H1 (cell line): ENCODE measurements around the gene IL12B. TPM values are rescaled to one million over a fixed set of nuclear protein-coding genes. Genes with fewer than 3 reads are reported as not detected.
"Not testable (repeated sequence)": the region's sequence is repeated elsewhere in the genome, so short reads cannot be mapped to it uniquely, and the experiment has no call there.

Experiments
- CTCF ChIA-PET: fragments of 300-600 bp; sonication (Branson Sonifier 250); formaldehyde crosslinking; loops from one replicate; lab custom pipeline; 2021; ENCODE audit not compliant: partially characterized antibody; lab: Charles Lee
- POLR2A ChIA-PET: fragments of 300-600 bp; sonication (Branson Sonifier 250); formaldehyde crosslinking; loops from one replicate; lab custom pipeline; 2021; ENCODE audit warnings: inconsistent platforms; ENCODE audit not compliant: partially characterized antibody; lab: Charles Lee
- DNase-seq, 2 experiments: peaks; one replicate each; pipeline versions ENCODE4 v3.0.0 to v3.0.0-alpha.2; 2010 to 2022; ENCODE audit warnings: low spot score in 2 of 2, low read depth in 1 of 2, mixed read lengths in 1 of 2
- FAIRE-seq: peaks from 2 replicates; lab custom pipeline; 2011; peaks lifted over from hg19 to GRCh38; lab: Jason Lieb, UNC
- H2AFZ ChIP-seq: 2 replicates; pipeline ENCODE4 v1.8.1; 2012; ENCODE audit warnings: low read length, inconsistent platforms
- H2AK5ac ChIP-seq: 2 replicates; pipeline ENCODE4 v1.6.1; 2013; ENCODE audit warnings: low read depth, low read length
- H2BK120ac ChIP-seq: replicated peaks from 2 replicates; pipeline ENCODE3; 2013; ENCODE audit warnings: low read depth, low read length, inconsistent platforms
- H2BK12ac ChIP-seq: 2 replicates; pipeline ENCODE4 v1.6.1; 2013; ENCODE audit warnings: low read depth, low read length
- H2BK15ac ChIP-seq: 2 replicates; pipeline ENCODE4 v1.6.1; 2013; ENCODE audit warnings: low read length
- H2BK20ac ChIP-seq: 2 replicates; pipeline ENCODE4 v1.6.1; 2013; ENCODE audit warnings: low read length
- H2BK5ac ChIP-seq: 2 replicates; pipeline ENCODE4 v1.6.1; 2013; ENCODE audit warnings: low read depth, low read length
- H3K14ac ChIP-seq: 2 replicates; pipeline ENCODE4 v1.6.1; 2013; ENCODE audit warnings: inconsistent platforms; ENCODE audit not compliant: insufficient read length
- H3K18ac ChIP-seq: 2 replicates; pipeline ENCODE4 v1.6.1; 2013; ENCODE audit warnings: low read length; ENCODE audit errors: extremely low read depth
- H3K23ac ChIP-seq: 2 replicates; pipeline ENCODE4 v1.6.1; 2013; ENCODE audit warnings: inconsistent platforms; ENCODE audit not compliant: insufficient read length
- H3K23me2 ChIP-seq: 2 replicates; pipeline ENCODE4 v1.6.1; 2013; ENCODE audit warnings: low read depth, low read length
- H3K27ac ChIP-seq: 2 replicates; pipeline ENCODE4 v1.6.1; 2011; ENCODE audit warnings: low read depth, low read length, inconsistent platforms
- H3K27me3 ChIP-seq, 4 experiments: replicated peaks in 1 of 4; 1 replicate in 1 of 4; 2 replicates in 3 of 4; pipeline versions ENCODE4 v1.6.1 to v1.8.1; 2011 to 2013; ENCODE audit warnings: low read length in 3 of 4, mild to moderate bottlenecking in 3 of 4, inconsistent platforms in 2 of 4, mixed read lengths in 2 of 4, moderate library complexity in 1 of 4; ENCODE audit not compliant: control insufficient read depth in 3 of 4, insufficient read depth in 3 of 4; ENCODE audit errors: extremely low read depth in 1 of 4
- H3K36me3 ChIP-seq, 4 experiments: 2 replicates each; pipeline versions ENCODE4 v1.6.1 to v1.8.1; 2011 to 2013; ENCODE audit warnings: mild to moderate bottlenecking in 4 of 4, low read length in 3 of 4, moderate library complexity in 2 of 4, control low read depth in 1 of 4, inconsistent platforms in 1 of 4; ENCODE audit not compliant: insufficient read depth in 4 of 4, control insufficient read depth in 2 of 4
- H3K4ac ChIP-seq: replicated peaks from 2 replicates; pipeline ENCODE3; 2013; ENCODE audit warnings: low read length, low read depth, mixed read lengths, inconsistent platforms; ENCODE audit not compliant: insufficient read length
- H3K4me1 ChIP-seq, 4 experiments: replicated peaks in 1 of 4; 1 replicate in 1 of 4; 2 replicates in 3 of 4; pipeline versions ENCODE4 v1.6.1 to v1.8.1; 2011 to 2013; ENCODE audit warnings: low read length in 3 of 4, inconsistent platforms in 2 of 4, mixed read lengths in 1 of 4; ENCODE audit not compliant: insufficient read depth in 4 of 4, control insufficient read depth in 3 of 4
- H3K4me2 ChIP-seq, 2 experiments: 2 replicates each; pipeline versions ENCODE4 v1.6.1 to v1.8.1; 2011 to 2013; ENCODE audit warnings: low read depth in 2 of 2, low read length in 2 of 2, control low read depth in 1 of 2, inconsistent platforms in 1 of 2, mild to moderate bottlenecking in 1 of 2; ENCODE audit not compliant: insufficient read depth in 1 of 2
- H3K4me3 ChIP-seq, 4 experiments: fragments of 200-600, 300-600 bp in 1 of 4; sonication (generic), shearing (Covaris generic), sonication (Bioruptor Twin) in 1 of 4; 2 replicates each; pipeline versions ENCODE4 v1.5.1 to v1.8.1; 2011 to 2016; ENCODE audit warnings: low read length in 4 of 4, low read depth in 3 of 4, control low read depth in 2 of 4, inconsistent platforms in 2 of 4, mild to moderate bottlenecking in 2 of 4, mixed read lengths in 1 of 4, moderate library complexity in 1 of 4; ENCODE audit not compliant: insufficient read depth in 2 of 4; ENCODE audit errors: extremely low read depth in 1 of 4
- H3K56ac ChIP-seq: replicated peaks from 2 replicates; pipeline ENCODE3; 2013; ENCODE audit warnings: low read depth, mild to moderate bottlenecking, mixed read lengths, low read length, inconsistent platforms; ENCODE audit not compliant: insufficient read length
- H3K79me1 ChIP-seq: 2 replicates; pipeline ENCODE4 v1.6.1; 2013; ENCODE audit warnings: low read depth, low read length, control low read depth
- H3K79me2 ChIP-seq, 2 experiments: 2 replicates each; pipeline versions ENCODE4 v1.6.1 to v1.8.1; 2012 to 2013; ENCODE audit warnings: low read length in 2 of 2, mild to moderate bottlenecking in 2 of 2, inconsistent platforms in 1 of 2; ENCODE audit not compliant: insufficient read depth in 2 of 2, control insufficient read depth in 1 of 2
- H3K9ac ChIP-seq, 4 experiments: replicated peaks in 1 of 4; 1 replicate in 1 of 4; 2 replicates in 3 of 4; pipeline versions ENCODE4 v1.6.1 to v1.8.1; 2011 to 2013; ENCODE audit warnings: low read depth in 3 of 4, low read length in 3 of 4, control low read depth in 2 of 4, mild to moderate bottlenecking in 2 of 4, moderate library complexity in 2 of 4, inconsistent platforms in 1 of 4; ENCODE audit errors: extremely low read depth in 1 of 4
- H3K9me3 ChIP-seq, 2 experiments: 2 replicates each; pipeline versions ENCODE4 v1.6.1 to v1.8.1; 2012 to 2013; ENCODE audit warnings: mild to moderate bottlenecking in 2 of 2, moderate library complexity in 2 of 2, control low read depth in 1 of 2, inconsistent platforms in 1 of 2, low read depth in 1 of 2, low read length in 1 of 2, mixed read lengths in 1 of 2; ENCODE audit not compliant: insufficient read depth in 2 of 2
- H4K20me1 ChIP-seq, 2 experiments: replicated peaks in 1 of 2; 2 replicates each; pipeline versions ENCODE3 to v1.8.1; 2011 to 2013; ENCODE audit warnings: inconsistent platforms in 2 of 2, low read length in 2 of 2, mild to moderate bottlenecking in 1 of 2; ENCODE audit not compliant: insufficient read depth in 2 of 2, control insufficient read depth in 1 of 2
- H4K5ac ChIP-seq: 2 replicates; pipeline ENCODE4 v1.6.1; 2013; ENCODE audit warnings: low read length, low read depth, mixed read lengths, inconsistent platforms; ENCODE audit not compliant: insufficient read length
- H4K8ac ChIP-seq: 2 replicates; pipeline ENCODE4 v1.8.0; 2013; ENCODE audit warnings: mild to moderate bottlenecking, moderate library complexity, low read length, inconsistent platforms; ENCODE audit not compliant: insufficient read depth; ENCODE audit errors: extremely low read depth
- H4K91ac ChIP-seq: replicated peaks from 2 replicates; pipeline ENCODE3; 2013; ENCODE audit warnings: low read length, mixed read lengths, inconsistent platforms; ENCODE audit not compliant: insufficient read length
- BACH1 ChIP-seq: IDR thresholded peaks from 2 replicates; pipeline ENCODE4 v1.6.1; 2012; ENCODE audit warnings: low read length, improper control_type of control experiment
- RBBP5 ChIP-seq: IDR thresholded peaks from 2 replicates; pipeline ENCODE4 v1.7.1; 2012; ENCODE audit warnings: low read depth, mild to moderate bottlenecking, inconsistent platforms, low read length, moderate library complexity, borderline replicate concordance
- WGBS, 2 experiments: shearing (Covaris generic) in 1 of 2; methylation state at CpG; one replicate each; pipeline versions ENCODE4 v1.1.6 to v1.1.7; 2013 to 2015; ENCODE audit warnings: low lambda C conversion rate in 2 of 2, mixed read lengths in 2 of 2, inconsistent platforms in 1 of 2, low coverage in 1 of 2, missing lambda C conversion rate in 1 of 2; ENCODE audit not compliant: insufficient replicate concordance in 2 of 2, insufficient coverage in 1 of 2, insufficient read length in 1 of 2; ENCODE audit errors: extremely low coverage in 1 of 2, missing lambda C conversion rate in 1 of 2; 5-methylcytosine and 5-hydroxymethylcytosine counted together
- polyA plus RNA-seq, 7 experiments: library from polyadenylated mRNA; depleted of rRNA in 3 of 7; stranded (reverse) in 5 of 7; unstranded in 2 of 7; fragments of >200 nt in 5 of 7; fragments of 200-250 nt in 2 of 7; gene quantifications; 1 replicate in 5 of 7; 2 replicates in 1 of 7; 4 replicates in 1 of 7; pipeline versions ENCODE4 v1.2.1 to v1.2.3, GENCODE V29; 2011 to 2013; ENCODE audit warnings: missing spikeins in 2 of 7, mixed read lengths in 2 of 7
- total RNA-seq: library from RNA; stranded (reverse); fragmentation: NEBNext Ultra II Directional; extraction: Animal tissue kit (Norgen Biotek cat#: 25700); gene quantifications from 2 replicates; pipeline ENCODE4 v1.2.1, GENCODE V29; 2021

Gene IL12B
- total and polyA plus RNA-seq, 2 of the 8 experiments (the other 6 are each of a cell fraction or from before 2014, with no cell fraction given): not detected

GRCh38 chr5:159362220-159362619, 31.9 kb upstream of the IL12B start (continued):
- TF ChIP-seq RBBP5: no peak
- no peak for TF ChIP-seq BACH1

GRCh38 chr5:159359871-159360270, 29.6 kb upstream of the IL12B start:
- H2AFZ ChIP-seq, H3K9me3 ChIP-seq, DNase-seq, H3K4ac ChIP-seq, H3K27ac ChIP-seq, POLR2A ChIA-PET, H3K36me3 ChIP-seq, H3K79me2 ChIP-seq, H3K79me1 ChIP-seq, H3K14ac ChIP-seq, H3K23ac ChIP-seq, H3K9ac ChIP-seq, H2AK5ac ChIP-seq, H4K91ac ChIP-seq, H4K20me1 ChIP-seq, H2BK120ac ChIP-seq, H2BK20ac ChIP-seq, H2BK12ac ChIP-seq, H3K18ac ChIP-seq, H3K4me2 ChIP-seq, H2BK5ac ChIP-seq, H3K27me3 ChIP-seq, H3K4me3 ChIP-seq, H4K8ac ChIP-seq, H3K56ac ChIP-seq, H3K23me2 ChIP-seq, H2BK15ac ChIP-seq, H3K4me1 ChIP-seq, FAIRE-seq, H4K5ac ChIP-seq, CTCF ChIA-PET: not testable (repeated sequence)
- 85% methylated on average over 7 of the region's 7 CpGs; no CpG with 5 or more reads in 1 of the 2 experiments for WGBS, 2 experiments
